ENCODE results near the gene HEYL.

GRCh38 chr1:39680751-39681150, 41.3 kb upstream of the HEYL start:
- TF ChIP-seq CTCF (conservative IDR thresholded peaks at IDR 0.05 in 1 of 2, IDR thresholded peaks at IDR 0.05 in 1 of 2; ENCODE audit: low read depth in 1 of 2, low read length in 2 of 2), result no peak
- TF ChIP-seq EZH2 (IDR thresholded peaks at IDR 0.05; ENCODE audit: low read length, missing control alignments), result no peak

All from fibroblast of lung (primary cell).